GM19025 (cell line): Measurements from ENCODE around the gene GJB3.
"Not testable (repeated sequence)": the region's sequence is repeated elsewhere in the genome, so short reads cannot be mapped to it uniquely, and the experiment has no call there.

Experiments used
- ATAC-seq: cut with Tn5 transposase; IDR thresholded peaks from one replicate; pipeline ENCODE4 v1.9.1; 2021; ENCODE audit warnings: mild to moderate bottlenecking, low read depth, moderate library complexity; ENCODE audit not compliant: unreplicated experiment

Gene GJB3

GRCh38 chr1:34784751-34785221 lies 3.8 kb downstream of the GJB3 start:
- no peak for ATAC-seq

GRCh38 chr1:34785231-34785874 lies 4.3 kb downstream of the GJB3 start:
- ATAC-seq = no peak

GRCh38 chr1:34785875-34786470 lies 5.0 kb downstream of the GJB3 start:
- no peak for ATAC-seq

GRCh38 chr1:34786521-34787325 lies 5.7 kb downstream of the GJB3 start:
- no peak for ATAC-seq

- no peak for ATAC-seq
These were observed 6.7 kb downstream of the GJB3 start for GRCh38 chr1:34787461-34788420.

- ATAC-seq = no peak
These were observed 10.0 kb downstream of the GJB3 start for GRCh38 chr1:34790985-34791384.

GRCh38 chr1:34792424-34792823 lies 11.4 kb downstream of the GJB3 start:
- ATAC-seq = no peak

GRCh38 chr1:34792868-34793727 lies 12.1 kb downstream of the GJB3 start, which contains the start of gene GJA4:
Gene GJA4 (plus strand): TSS chr1:34792999. CDS start chr1:34794214, 1,215 bp downstream.
- ATAC-seq = no peak

- no peak for ATAC-seq
These were observed 13.2 kb downstream of the GJB3 start for GRCh38 chr1:34794001-34794789.

GRCh38 chr1:34794790-34795180 lies 13.8 kb downstream of the GJB3 start:
- no peak for ATAC-seq

GRCh38 chr1:34795916-34796315 lies 14.9 kb downstream of the GJB3 start:
- no peak for ATAC-seq

GRCh38 chr1:34796990-34797389 lies 16.0 kb downstream of the GJB3 start:
- no peak for ATAC-seq

GRCh38 chr1:34800214-34800613 lies 19.2 kb downstream of the GJB3 start:
- no peak for ATAC-seq

- no peak for ATAC-seq
These were observed 22.8 kb downstream of the GJB3 start for GRCh38 chr1:34803770-34804169.

- ATAC-seq = no peak
These were observed 25.4 kb downstream of the GJB3 start for GRCh38 chr1:34806396-34806795.

- ATAC-seq = no peak
These were observed 27.2 kb downstream of the GJB3 start for GRCh38 chr1:34808051-34808810.

- not testable (repeated sequence) for ATAC-seq
These were observed 29.8 kb downstream of the GJB3 start for GRCh38 chr1:34810781-34811180.

GRCh38 chr1:34816332-34816731 lies 35.3 kb downstream of the GJB3 start:
- ATAC-seq = no peak
